Heart left ventricle (tissue), 16 donors: ENCODE data around the gene KRTAP5-1. TPM values are rescaled to one million over a fixed set of nuclear protein-coding genes. Genes with fewer than 3 reads are reported as not detected.

Source experiments
- ATAC-seq, 4 donors: fragments of 200-7000 bp; cut with Tn5 transposase; one replicate each; pipeline ENCODE4 v1.9.1; 2020 to 2022; ENCODE audit warnings: moderate library complexity in 4 of 4, mild to moderate bottlenecking in 3 of 4, moderate number of reproducible peaks in 1 of 4
- DNase-seq, 5 donors: peaks; one replicate each; pipeline ENCODE4 v3.0.0-alpha.2; 2020
- H3K27ac ChIP-seq, 12 donors: fragments of 200-600 bp; sonication (generic) in 4 of 12; one replicate each; pipeline versions ENCODE4 v1.5.0 to v1.8.0; 2016 to 2022; ENCODE audit warnings: mild to moderate bottlenecking in 2 of 12
- H3K27me3 ChIP-seq, 9 donors: fragments of 200-600 bp; sonication (generic) in 2 of 9; one replicate each; pipeline versions ENCODE4 v1.5.1 to v1.8.0; 2016 to 2022; ENCODE audit warnings: mild to moderate bottlenecking in 3 of 9
- H3K36me3 ChIP-seq, 9 donors: fragments of 200-600 bp; sonication (generic) in 2 of 9; one replicate each; pipeline versions ENCODE4 v1.5.0 to v1.8.0; 2018 to 2022; ENCODE audit warnings: mild to moderate bottlenecking in 2 of 9
- H3K4me1 ChIP-seq, 12 donors: fragments of 200-600 bp; sonication (generic) in 4 of 12; one replicate each; pipeline versions ENCODE4 v1.5.0 to v1.8.0; 2016 to 2022; ENCODE audit warnings: mild to moderate bottlenecking in 3 of 12
- H3K4me3 ChIP-seq, 12 donors: fragments of 200-600 bp; sonication (generic) in 4 of 12; one replicate each; pipeline versions ENCODE4 v1.5.0 to v1.8.0; 2017 to 2022; ENCODE audit warnings: mild to moderate bottlenecking in 9 of 12, moderate library complexity in 4 of 12
- H3K9me3 ChIP-seq, 12 donors: fragments of 200-600 bp; sonication (generic) in 4 of 12; one replicate each; pipeline versions ENCODE4 v1.5.0 to v1.8.0; 2016 to 2022; ENCODE audit warnings: mild to moderate bottlenecking in 1 of 12
- POLR2A ChIP-seq, 2 donors: fragments of 450-650 bp; IDR thresholded peaks; one replicate each; pipeline ENCODE4 v1.6.1; 2017; ENCODE audit warnings: antibody characterized with exemption in 2 of 2, mild to moderate bottlenecking in 2 of 2, moderate library complexity in 2 of 2
- WGBS, 4 donors: extraction: QIAGEN DNeasy Blood & Tissue Kit in 2 of 4; methylation state at CpG; one replicate each; pipeline versions ENCODE4 v1.1.5 to v1.1.7; 2013 to 2018; 5-methylcytosine and 5-hydroxymethylcytosine counted together
- intact Hi-C, 10 donors: fragments of 100-400 bp; cut with DNase I; formaldehyde crosslinking; loops; one replicate each; pipeline versions ENCODE4 v1.11.1 to v1.14.2; 2022
- polyA plus RNA-seq, 2 donors: library from polyadenylated mRNA; stranded (reverse); fragments of 200-250 nt; gene quantifications; one replicate each; pipeline ENCODE4 v1.2.3, GENCODE V29; 2013
- total RNA-seq, 9 donors: library from RNA; depleted of rRNA in 2 of 9; stranded (reverse); fragments of >200 nt in 2 of 9; fragmentation: NEBNext Ultra II Directional in 3 of 9; extraction: Animal tissue kit (Norgen Biotek cat#: 25700) in 3 of 9; gene quantifications; one replicate each; pipeline versions ENCODE4 v1.1.0 to v1.2.4, GENCODE V29; 2016 to 2023
- TF ChIP-seq, protein P1 (sequence below), 12 donors: fragments of 200-600 bp; sonication (generic) in 4 of 12; IDR thresholded peaks; one replicate each; pipeline versions ENCODE4 v1.5.0 to v1.8.0; 2018 to 2022; ENCODE audit warnings: antibody characterized with exemption in 12 of 12, mild to moderate bottlenecking in 5 of 12
- donor health status: ischemic (EF 13 %, LVEDD 7.1; RV severe dilation, severe dysfunction).
- donor health status: healthy with polysubstance abuse.
- donor health status: DM: no; HTN: yes; CAD: no.
- donor health status: DM: no; HTN: no; CAD: no.
- donor health status: ischemic (EF 25% LVEDD 6.9; RV normal size, moderate dysfunction).
- donor health status: ischemic (EF 25% LVEDD 5.7; RV mildly dilated, moderate dysfunction).
- donor health status: healthy.
- donor health status: DM: yes; HTN: yes; CAD: no.
- donor health status: ischemic (EF 35%, LVEDD 5.7; RV mildly dilated, moderate dysfunction).
- donor health status: nonischemic (EF 11% LVEDD 7.7; RV severe dilation, severe dysfunction).
- donor health status: DM: yes; HTN: yes; CAD: no.
- donor health status: PGD.
- donor health status: ischemic (EF 29% LVEDD 5.4; RV normal size, mild dysfunction).
- donor health status: nonischemic (EF 23%, LVEDD 6.1; RV moderate dilation, normal function).

Gene KRTAP5-1
- total and polyA plus RNA-seq, 11 donors: not detected

DNA sequence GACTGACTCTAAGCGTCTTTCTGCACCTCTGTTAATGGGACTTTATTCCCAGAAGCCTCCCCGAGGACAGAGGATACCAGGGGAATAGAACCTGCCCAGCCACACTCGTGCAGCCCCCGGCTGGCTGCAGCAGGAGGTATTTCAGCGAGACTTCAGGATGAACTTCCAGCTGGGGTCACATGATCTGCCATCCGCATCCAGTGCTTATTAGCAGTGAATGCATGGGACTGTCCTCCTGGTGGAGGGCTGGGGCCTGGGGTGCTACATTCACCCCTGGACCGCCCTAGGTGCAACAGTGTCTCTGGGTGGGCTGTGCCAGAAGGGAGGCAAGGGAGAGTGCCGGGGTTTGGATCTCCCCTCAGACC lies 14.6 kb downstream of the KRTAP5-1 start:
- DNase-seq (peak in 1 of 5 donors; percentile 8), ATAC-seq (no peak)
- peaks cover 0 to 4% (median 0%) of the 10 kb centered on the region in 9 donors for H3K36me3 ChIP-seq
- 63 to 72% (median 71%) methylated on average over 4 to 8 of the region's 8 CpGs for WGBS, 4 donors
- H3K27me3 ChIP-seq: peaks cover 0 to 25% (median 0%) of the 10 kb centered on the region in 9 donors
- H3K27ac ChIP-seq: peak overlapping the region in 5 of 12 donors; percentile 83 to 93 (median 90)
- H3K9me3 ChIP-seq: no peaks in the 10 kb centered on the region
- TF ChIP-seq, protein P1, sequence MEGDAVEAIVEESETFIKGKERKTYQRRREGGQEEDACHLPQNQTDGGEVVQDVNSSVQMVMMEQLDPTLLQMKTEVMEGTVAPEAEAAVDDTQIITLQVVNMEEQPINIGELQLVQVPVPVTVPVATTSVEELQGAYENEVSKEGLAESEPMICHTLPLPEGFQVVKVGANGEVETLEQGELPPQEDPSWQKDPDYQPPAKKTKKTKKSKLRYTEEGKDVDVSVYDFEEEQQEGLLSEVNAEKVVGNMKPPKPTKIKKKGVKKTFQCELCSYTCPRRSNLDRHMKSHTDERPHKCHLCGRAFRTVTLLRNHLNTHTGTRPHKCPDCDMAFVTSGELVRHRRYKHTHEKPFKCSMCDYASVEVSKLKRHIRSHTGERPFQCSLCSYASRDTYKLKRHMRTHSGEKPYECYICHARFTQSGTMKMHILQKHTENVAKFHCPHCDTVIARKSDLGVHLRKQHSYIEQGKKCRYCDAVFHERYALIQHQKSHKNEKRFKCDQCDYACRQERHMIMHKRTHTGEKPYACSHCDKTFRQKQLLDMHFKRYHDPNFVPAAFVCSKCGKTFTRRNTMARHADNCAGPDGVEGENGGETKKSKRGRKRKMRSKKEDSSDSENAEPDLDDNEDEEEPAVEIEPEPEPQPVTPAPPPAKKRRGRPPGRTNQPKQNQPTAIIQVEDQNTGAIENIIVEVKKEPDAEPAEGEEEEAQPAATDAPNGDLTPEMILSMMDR (IDR thresholded peaks at IDR 0.05): no peak
- no peak for TF ChIP-seq POLR2A (IDR thresholded peaks at IDR 0.05)
- peak overlapping the region in 10 of 12 donors; percentile 61 to 81 (median 71) for H3K4me3 ChIP-seq
- peaks cover 2 to 78% (median 35%) of the 10 kb centered on the region in 12 donors for H3K4me1 ChIP-seq
- intact Hi-C loops: loop anchor here in 5 of 10 donors (5.0 to 10.0 kb wide), 4 partner anchors 33 to 366 kb away; partner anchors contain the start of gene TOLLIP (in 1 of the 5)

DNA sequence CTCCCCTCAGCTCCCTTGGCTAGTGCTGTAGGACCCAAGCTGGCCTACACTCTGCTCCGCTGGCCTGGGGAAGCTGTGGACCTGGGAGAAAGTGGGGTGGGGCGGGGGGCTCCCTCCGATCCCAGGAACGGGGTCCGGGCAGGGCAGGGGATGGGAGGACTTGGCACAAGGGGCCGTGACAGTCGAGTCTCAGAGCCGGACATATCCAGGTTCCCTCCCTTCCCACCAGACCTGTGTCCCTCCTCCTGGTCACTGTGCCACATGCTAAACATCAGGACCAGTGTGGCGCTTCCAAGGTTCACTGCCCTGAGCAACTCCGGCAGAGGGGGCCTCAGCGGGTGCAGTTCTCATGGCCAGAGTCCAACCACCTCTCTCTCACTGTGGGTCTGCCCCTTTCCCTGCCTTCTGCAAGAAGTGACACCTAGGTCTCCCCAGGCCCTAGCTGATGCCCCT lies 15.1 kb downstream of the KRTAP5-1 start:
- Histone ChIP-seq H3K27ac (peak overlapping the region in 5 of 12 donors; percentile 83 to 93 (median 90)), H3K36me3 (peaks cover 0 to 8% (median 0%) of the 10 kb centered on the region in 9 donors), H3K4me1 (peaks cover 2 to 83% (median 37%) of the 10 kb centered on the region in 12 donors), H3K27me3 (peaks cover 0 to 25% (median 0%) of the 10 kb centered on the region in 9 donors), H3K4me3 (peak overlapping the region in 6 of 12 donors; percentile 67 to 81 (median 71)), H3K9me3 (no peaks in the 10 kb centered on the region)
- peak in 1 of 5 donors; percentile 9 for DNase-seq
- no peak for ATAC-seq
- intact Hi-C loops: loop anchor here in 5 of 10 donors (5.0 to 10.0 kb wide), 4 partner anchors 33 to 365 kb away; partner anchors contain the start of gene TOLLIP (in 1 of the 5)
- WGBS, 4 donors: 57 to 72% (median 67%) methylated on average over 7 to 11 of the region's 11 CpGs
- no peak for TF ChIP-seq POLR2A (IDR thresholded peaks at IDR 0.05)
- TF ChIP-seq, protein P1 (IDR thresholded peaks at IDR 0.05): no peak

DNA sequence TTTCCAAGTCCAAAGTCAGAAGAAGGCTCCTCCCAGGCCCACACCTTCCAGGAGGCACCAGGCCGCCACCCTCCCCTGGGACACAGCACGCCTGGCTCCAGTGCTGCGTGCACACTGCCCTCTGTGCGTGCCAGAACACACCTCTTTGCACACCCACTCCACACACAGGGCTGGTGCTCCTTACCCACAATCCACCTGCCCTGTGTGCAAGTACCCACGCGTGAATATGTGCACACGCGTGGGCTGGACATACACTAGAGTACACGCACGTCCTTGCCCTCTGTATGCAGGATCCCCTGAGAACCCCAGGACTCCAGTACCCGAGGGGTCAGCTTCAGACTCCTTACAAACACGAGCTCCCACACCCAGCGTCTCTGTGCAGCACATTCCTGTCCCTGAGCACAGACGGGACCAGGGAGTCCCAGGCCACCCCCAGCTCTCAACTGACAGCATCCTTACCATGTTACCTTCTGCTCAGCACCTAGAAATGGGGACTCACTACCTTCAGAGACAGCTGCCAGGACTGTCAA lies 15.8 kb downstream of the KRTAP5-1 start:
- peak overlapping the region in 1 of 12 donors; percentile 70 for H3K4me3 ChIP-seq
- 39 to 76% (median 64%) methylated on average over 10 to 14 of the region's 14 CpGs for WGBS, 4 donors
- peak in 1 of 5 donors; percentile 26 for DNase-seq
- H3K27me3 ChIP-seq: peaks cover 0 to 24% (median 0%) of the 10 kb centered on the region in 9 donors
- H3K36me3 ChIP-seq: peaks cover 0 to 9% (median 0%) of the 10 kb centered on the region in 9 donors
- TF ChIP-seq POLR2A (IDR thresholded peaks at IDR 0.05): no peak
- intact Hi-C loops: no loop called here
- no peak for ATAC-seq
- H3K4me1 ChIP-seq: peaks cover under 1 to 85% (median 42%) of the 10 kb centered on the region in 12 donors
- peak overlapping the region in 3 of 12 donors; percentile 83 to 93 (median 92) for H3K27ac ChIP-seq
- H3K9me3 ChIP-seq: no peaks in the 10 kb centered on the region

DNA sequence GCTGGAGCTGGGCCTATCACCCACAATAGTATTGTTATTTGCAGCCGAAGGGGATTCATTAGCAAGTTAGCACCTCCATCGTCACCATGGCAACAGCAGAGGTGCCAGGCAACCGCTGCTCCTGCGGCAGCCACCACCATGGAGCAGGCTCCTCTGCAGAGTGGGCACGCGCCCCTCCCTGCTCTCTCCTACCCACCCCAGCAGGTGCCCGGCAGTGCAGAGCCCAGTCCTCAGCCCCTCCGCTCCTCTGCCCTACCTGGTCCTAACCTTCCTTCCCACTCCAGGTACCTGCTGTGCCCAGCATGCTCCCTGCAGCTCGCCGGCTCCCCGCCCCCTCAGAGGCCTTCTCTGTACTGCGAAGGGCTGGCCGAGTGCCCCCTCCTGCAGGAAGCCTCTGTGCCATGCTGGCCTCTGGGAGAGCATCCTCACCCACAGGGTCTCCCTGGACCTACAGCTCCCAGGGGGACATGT lies 16.6 kb downstream of the KRTAP5-1 start:
- TF ChIP-seq POLR2A (IDR thresholded peaks at IDR 0.05): no peak
- TF ChIP-seq, protein P1 (IDR thresholded peaks at IDR 0.05): no peak
- peaks cover 0 to 15% (median 0%) of the 10 kb centered on the region in 9 donors for H3K27me3 ChIP-seq
- H3K4me1 ChIP-seq: peaks cover 0 to 83% (median 37%) of the 10 kb centered on the region in 12 donors
- H3K4me3 ChIP-seq: no peak overlapping the region
- WGBS, 4 donors: 30 to 63% (median 58%) methylated on average over 2 to 13 of the region's 13 CpGs
- DNase-seq: peak in 3 of 5 donors; percentile 10 to 58 (median 26)
- peaks cover 0 to 17% (median 5%) of the 10 kb centered on the region in 9 donors for H3K36me3 ChIP-seq
- H3K27ac ChIP-seq: peak overlapping the region in 1 of 12 donors; percentile 82
- no peaks in the 10 kb centered on the region for H3K9me3 ChIP-seq
- intact Hi-C loops: no loop called here
- no peak for ATAC-seq
